Keratinocyte (primary cell): Measurements from ENCODE around the gene BAG3.

Experiments used
- CTCF ChIP-seq, 3 experiments: IDR thresholded peaks in 1 of 3; conservative IDR thresholded peaks in 1 of 3; optimal IDR thresholded peaks in 1 of 3; 2 replicates in 2 of 3; 3 replicates in 1 of 3; pipeline versions ENCODE3 to v1.5.1; 2011; ENCODE audit warnings: low read length in 3 of 3, mild to moderate bottlenecking in 3 of 3, moderate library complexity in 2 of 3, control low read depth in 1 of 3, inconsistent platforms in 1 of 3; ENCODE audit not compliant: insufficient read depth in 2 of 3; ENCODE audit errors: extremely low read depth in 1 of 3
- EZH2 ChIP-seq: IDR thresholded peaks from one replicate; pipeline ENCODE4 v1.6.1; 2012; ENCODE audit warnings: inconsistent platforms, mild to moderate bottlenecking, low read length, moderate library complexity

- TF ChIP-seq CTCF (optimal IDR thresholded peaks at IDR 0.05 in 1 of 3, IDR thresholded peaks at IDR 0.05 in 1 of 3, conservative IDR thresholded peaks at IDR 0.05 in 1 of 3; ENCODE audit: extremely low read depth in 1 of 3, insufficient read depth in 2 of 3, low read length in 3 of 3) (no peak), EZH2 (no peak)
Observed at GRCh38 chr10:119725517-119725827, 74.3 kb downstream of the BAG3 start.
